ENCODE data around the gene LRRC32. TPM values are rescaled to one million over a fixed set of nuclear protein-coding genes. Genes with fewer than 3 reads are reported as not detected.

LRRC32 gene
- total and polyA plus RNA-seq, 9 of the 15 experiments (the other 6 are each of a cell fraction or from before 2014, with no cell fraction given) = 0.10 to 0.50 (median 0.19) TPM; not detected in 5

GRCh38 chr11:76661834-76662434 is 8.6 kb downstream of the LRRC32 start:
- Histone ChIP-seq H3K4me1 (replicated peaks in 1 of 2; ENCODE audit: control insufficient read depth in 2 of 2, insufficient read depth in 2 of 2, low read length in 2 of 2) (peaks cover 15 to 45% of the 10 kb centered on the region in 2 experiments; a peak in 4 of 5 replicates), H3K9me3 (replicated peaks; ENCODE audit: control insufficient read depth, insufficient read depth, low read depth, low read length) (no peaks in the 10 kb centered on the region), H3K9ac (ENCODE audit: insufficient read depth in 1 of 2, low read depth in 2 of 2, low read length in 2 of 2) (no peak overlapping the region), H3K36me3 (ENCODE audit: control insufficient read depth, insufficient read depth, low read length) (no peaks in the 10 kb centered on the region), H2AFZ (ENCODE audit: low read depth, low read length) (no peak overlapping the region), H3K4me2 (ENCODE audit: insufficient read depth, low read length) (no peak overlapping the region), H4K20me1 (replicated peaks; ENCODE audit: control insufficient read depth, insufficient read depth, low read length) (no peaks in the 10 kb centered on the region), H3K27ac (ENCODE audit: extremely low read depth, low read depth, low read length) (no peak overlapping the region), H3K79me2 (ENCODE audit: control insufficient read depth, insufficient read depth, low read length) (no peaks in the 10 kb centered on the region), H3K9me1 (ENCODE audit: control insufficient read depth, insufficient read depth, low read length) (no peaks in the 10 kb centered on the region), H3K27me3 (ENCODE audit: control insufficient read depth in 2 of 2, insufficient read depth in 2 of 2, low read length in 2 of 2) (peaks cover 0 to 12% of the 10 kb centered on the region in 2 experiments; a peak in 2 of 5 replicates), H3K4me3 (no peak overlapping the region)
- ATAC-seq (no peak), FAIRE-seq (peak; percentile 40), DNase-seq (ENCODE audit: extremely low read depth in 1 of 4, low spot score in 3 of 4) (no peak)
- WGBS (ENCODE audit: insufficient coverage, low coverage, missing lambda C conversion rate) = 30% methylated on average over 6 of the region's 6 CpGs
- POLR2A ChIA-PET = interaction anchor here (0.7 to 1.2 kb wide), 2 partner anchors 24 to 61 kb away, joined by 3 read pairs; no protein-coding TSS in a partner anchor
- CTCF ChIA-PET (ENCODE audit: low intra/inter-chr PET ratio) = no interaction called here
- intact Hi-C loops (cut with micrococcal nuclease) (no loop called here), in situ Hi-C loops (cut with MboI) (no loop called here)
- BruUV-seq (replicated peaks) = no TSS peak
- peak in 1 of 2 experiments; percentile 41; a peak in 2 of 4 replicates for TF ChIP-seq KDM1A (IDR thresholded peaks at IDR 0.05)
- 0 out of 2 replicates have a peak, but pooled peaks have one; percentile 34 for TF ChIP-seq SMARCA5 (IDR thresholded peaks at IDR 0.05)
- no peak for TF ChIP-seq ESRRA (IDR thresholded peaks at IDR 0.05; ENCODE audit: borderline replicate concordance, low read depth)
- peak; percentile 81 for TF ChIP-seq MAFF (IDR thresholded peaks at IDR 0.05; ENCODE audit: low read length)
- TF ChIP-seq MAFK (IDR thresholded peaks at IDR 0.05; ENCODE audit: low read length) = peak; percentile 80
- no peak for TF ChIP-seq SRSF1 (IDR thresholded peaks at IDR 0.05; ENCODE audit: low read depth, low read length)
- TF ChIP-seq C11orf30 (IDR thresholded peaks at IDR 0.05; ENCODE audit: low read depth) = peak; percentile 84
- TF ChIP-seq RBM25 (IDR thresholded peaks at IDR 0.05; ENCODE audit: low read depth, low read length, severe bottlenecking) = peak; percentile 69
- TF ChIP-seq MAFG (tag; conservative IDR thresholded peaks at IDR 0.05) = peak; percentile 83
- peak; percentile 80 for TF ChIP-seq BCOR (IDR thresholded peaks at IDR 0.05)
- no peak for TF ChIP-seq ZNF780A (CRISPR knock-in tag; IDR thresholded peaks at IDR 0.05)
- TF ChIP-seq PKNOX1 (IDR thresholded peaks at IDR 0.05) = no peak
- TF ChIP-seq ZNF316 (IDR thresholded peaks at IDR 0.05) = peak; percentile 89
- peak; percentile 51 for TF ChIP-seq ZFP36 (IDR thresholded peaks at IDR 0.05; ENCODE audit: low read depth, low read length, partially characterized antibody)
